ENCODE results near the gene ATAD3B.
"Not testable (repeated sequence)": the region's sequence is repeated elsewhere in the genome, so short reads cannot be mapped to it uniquely, and the experiment has no call there.

DNA sequence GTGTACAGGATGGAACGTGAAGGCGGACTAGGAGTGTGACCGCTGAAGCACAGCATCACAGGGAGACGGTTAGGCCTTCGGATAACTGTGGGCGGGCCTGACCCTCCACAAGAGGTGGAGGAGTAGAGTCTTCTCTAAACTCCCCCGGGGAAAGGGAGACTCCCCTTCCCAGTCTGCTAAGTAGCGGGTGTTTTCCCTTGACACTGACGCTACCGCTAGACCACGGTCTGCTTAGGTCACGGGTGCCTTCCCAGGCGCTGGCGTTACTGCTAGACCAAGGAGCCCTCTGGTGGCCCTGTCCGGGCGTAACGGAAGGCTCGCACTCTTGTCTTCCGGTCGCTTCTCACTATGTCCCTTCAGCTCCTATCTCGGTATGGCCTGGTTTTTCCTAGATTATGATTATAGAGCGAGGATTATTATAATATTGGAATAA, 33.8 kb downstream of the ATAD3B start:
- peak; percentile 19 for TF ChIP-seq SMC3 (conservative IDR thresholded peaks at IDR 0.05; ENCODE audit: poor library complexity)
- not testable (repeated sequence) for TF ChIP-seq RAD21 (conservative IDR thresholded peaks at IDR 0.05); EZH2 (IDR thresholded peaks at IDR 0.05; ENCODE audit: borderline replicate concordance, insufficient read depth, low read length, poor library complexity, severe bottlenecking); POLR2AphosphoS5 (IDR thresholded peaks at IDR 0.05); EP300 (conservative IDR thresholded peaks at IDR 0.05; ENCODE audit: poor library complexity, severe bottlenecking)
- TF ChIP-seq, protein P1, sequence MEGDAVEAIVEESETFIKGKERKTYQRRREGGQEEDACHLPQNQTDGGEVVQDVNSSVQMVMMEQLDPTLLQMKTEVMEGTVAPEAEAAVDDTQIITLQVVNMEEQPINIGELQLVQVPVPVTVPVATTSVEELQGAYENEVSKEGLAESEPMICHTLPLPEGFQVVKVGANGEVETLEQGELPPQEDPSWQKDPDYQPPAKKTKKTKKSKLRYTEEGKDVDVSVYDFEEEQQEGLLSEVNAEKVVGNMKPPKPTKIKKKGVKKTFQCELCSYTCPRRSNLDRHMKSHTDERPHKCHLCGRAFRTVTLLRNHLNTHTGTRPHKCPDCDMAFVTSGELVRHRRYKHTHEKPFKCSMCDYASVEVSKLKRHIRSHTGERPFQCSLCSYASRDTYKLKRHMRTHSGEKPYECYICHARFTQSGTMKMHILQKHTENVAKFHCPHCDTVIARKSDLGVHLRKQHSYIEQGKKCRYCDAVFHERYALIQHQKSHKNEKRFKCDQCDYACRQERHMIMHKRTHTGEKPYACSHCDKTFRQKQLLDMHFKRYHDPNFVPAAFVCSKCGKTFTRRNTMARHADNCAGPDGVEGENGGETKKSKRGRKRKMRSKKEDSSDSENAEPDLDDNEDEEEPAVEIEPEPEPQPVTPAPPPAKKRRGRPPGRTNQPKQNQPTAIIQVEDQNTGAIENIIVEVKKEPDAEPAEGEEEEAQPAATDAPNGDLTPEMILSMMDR (IDR thresholded peaks at IDR 0.05; ENCODE audit: poor library complexity, severe bottlenecking): not testable (repeated sequence)
- TF ChIP-seq, protein P2, sequence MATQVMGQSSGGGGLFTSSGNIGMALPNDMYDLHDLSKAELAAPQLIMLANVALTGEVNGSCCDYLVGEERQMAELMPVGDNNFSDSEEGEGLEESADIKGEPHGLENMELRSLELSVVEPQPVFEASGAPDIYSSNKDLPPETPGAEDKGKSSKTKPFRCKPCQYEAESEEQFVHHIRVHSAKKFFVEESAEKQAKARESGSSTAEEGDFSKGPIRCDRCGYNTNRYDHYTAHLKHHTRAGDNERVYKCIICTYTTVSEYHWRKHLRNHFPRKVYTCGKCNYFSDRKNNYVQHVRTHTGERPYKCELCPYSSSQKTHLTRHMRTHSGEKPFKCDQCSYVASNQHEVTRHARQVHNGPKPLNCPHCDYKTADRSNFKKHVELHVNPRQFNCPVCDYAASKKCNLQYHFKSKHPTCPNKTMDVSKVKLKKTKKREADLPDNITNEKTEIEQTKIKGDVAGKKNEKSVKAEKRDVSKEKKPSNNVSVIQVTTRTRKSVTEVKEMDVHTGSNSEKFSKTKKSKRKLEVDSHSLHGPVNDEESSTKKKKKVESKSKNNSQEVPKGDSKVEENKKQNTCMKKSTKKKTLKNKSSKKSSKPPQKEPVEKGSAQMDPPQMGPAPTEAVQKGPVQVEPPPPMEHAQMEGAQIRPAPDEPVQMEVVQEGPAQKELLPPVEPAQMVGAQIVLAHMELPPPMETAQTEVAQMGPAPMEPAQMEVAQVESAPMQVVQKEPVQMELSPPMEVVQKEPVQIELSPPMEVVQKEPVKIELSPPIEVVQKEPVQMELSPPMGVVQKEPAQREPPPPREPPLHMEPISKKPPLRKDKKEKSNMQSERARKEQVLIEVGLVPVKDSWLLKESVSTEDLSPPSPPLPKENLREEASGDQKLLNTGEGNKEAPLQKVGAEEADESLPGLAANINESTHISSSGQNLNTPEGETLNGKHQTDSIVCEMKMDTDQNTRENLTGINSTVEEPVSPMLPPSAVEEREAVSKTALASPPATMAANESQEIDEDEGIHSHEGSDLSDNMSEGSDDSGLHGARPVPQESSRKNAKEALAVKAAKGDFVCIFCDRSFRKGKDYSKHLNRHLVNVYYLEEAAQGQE (IDR thresholded peaks at IDR 0.05; ENCODE audit: borderline replicate concordance): not testable (repeated sequence)
